PC-3 (cell line): Measurements from ENCODE around the gene MAP1B.

Experiments
- CTCF ChIP-seq: fragments of 300-600 bp; sonication (generic); conservative IDR thresholded peaks from 2 replicates; pipeline ENCODE4 v1.5.1; 2017; ENCODE audit warnings: antibody characterized with exemption, low read depth, mild to moderate bottlenecking, low read length
- EZH2 ChIP-seq: fragments of 300-600 bp; sonication (generic); IDR thresholded peaks from one replicate; pipeline ENCODE4 v1.6.1; 2017; ENCODE audit warnings: antibody characterized with exemption, mild to moderate bottlenecking, low read length; ENCODE audit not compliant: unreplicated experiment

GRCh38 chr5:72252008-72252407 lies 144.7 kb downstream of the MAP1B start:
- TF ChIP-seq CTCF: no peak
- TF ChIP-seq EZH2: no peak
